Heart left ventricle (tissue), 16 donors: Measurements from ENCODE around the gene ENOX2. TPM values are rescaled to one million over a fixed set of nuclear protein-coding genes. Genes with fewer than 3 reads are reported as not detected.

Experiments
- ATAC-seq, 4 donors: fragments of 200-7000 bp; cut with Tn5 transposase; one replicate each; pipeline ENCODE4 v1.9.1; 2020 to 2022; ENCODE audit warnings: moderate library complexity in 4 of 4, mild to moderate bottlenecking in 3 of 4, moderate number of reproducible peaks in 1 of 4
- DNase-seq, 5 donors: peaks; one replicate each; pipeline ENCODE4 v3.0.0-alpha.2; 2020
- H3K27ac ChIP-seq, 12 donors: fragments of 200-600 bp; sonication (generic) in 4 of 12; one replicate each; pipeline versions ENCODE4 v1.5.0 to v1.8.0; 2016 to 2022; ENCODE audit warnings: mild to moderate bottlenecking in 2 of 12
- H3K27me3 ChIP-seq, 9 donors: fragments of 200-600 bp; sonication (generic) in 2 of 9; one replicate each; pipeline versions ENCODE4 v1.5.1 to v1.8.0; 2016 to 2022; ENCODE audit warnings: mild to moderate bottlenecking in 3 of 9
- H3K36me3 ChIP-seq, 9 donors: fragments of 200-600 bp; sonication (generic) in 2 of 9; one replicate each; pipeline versions ENCODE4 v1.5.0 to v1.8.0; 2018 to 2022; ENCODE audit warnings: mild to moderate bottlenecking in 2 of 9
- H3K4me1 ChIP-seq, 12 donors: fragments of 200-600 bp; sonication (generic) in 4 of 12; one replicate each; pipeline versions ENCODE4 v1.5.0 to v1.8.0; 2016 to 2022; ENCODE audit warnings: mild to moderate bottlenecking in 3 of 12
- H3K4me3 ChIP-seq, 12 donors: fragments of 200-600 bp; sonication (generic) in 4 of 12; one replicate each; pipeline versions ENCODE4 v1.5.0 to v1.8.0; 2017 to 2022; ENCODE audit warnings: mild to moderate bottlenecking in 9 of 12, moderate library complexity in 4 of 12
- H3K9me3 ChIP-seq, 12 donors: fragments of 200-600 bp; sonication (generic) in 4 of 12; one replicate each; pipeline versions ENCODE4 v1.5.0 to v1.8.0; 2016 to 2022; ENCODE audit warnings: mild to moderate bottlenecking in 1 of 12
- POLR2A ChIP-seq, 2 donors: fragments of 450-650 bp; IDR thresholded peaks; one replicate each; pipeline ENCODE4 v1.6.1; 2017; ENCODE audit warnings: antibody characterized with exemption in 2 of 2, mild to moderate bottlenecking in 2 of 2, moderate library complexity in 2 of 2
- WGBS, 4 donors: extraction: QIAGEN DNeasy Blood & Tissue Kit in 2 of 4; methylation state at CpG; one replicate each; pipeline versions ENCODE4 v1.1.5 to v1.1.7; 2013 to 2018; 5-methylcytosine and 5-hydroxymethylcytosine counted together
- intact Hi-C, 10 donors: fragments of 100-400 bp; cut with DNase I; formaldehyde crosslinking; loops; one replicate each; pipeline versions ENCODE4 v1.11.1 to v1.14.2; 2022
- polyA plus RNA-seq, 2 donors: library from polyadenylated mRNA; stranded (reverse); fragments of 200-250 nt; gene quantifications; one replicate each; pipeline ENCODE4 v1.2.3, GENCODE V29; 2013
- total RNA-seq, 9 donors: library from RNA; depleted of rRNA in 2 of 9; stranded (reverse); fragments of >200 nt in 2 of 9; fragmentation: NEBNext Ultra II Directional in 3 of 9; extraction: Animal tissue kit (Norgen Biotek cat#: 25700) in 3 of 9; gene quantifications; one replicate each; pipeline versions ENCODE4 v1.1.0 to v1.2.4, GENCODE V29; 2016 to 2023
- TF ChIP-seq, protein P1 (sequence below), 12 donors: fragments of 200-600 bp; sonication (generic) in 4 of 12; IDR thresholded peaks; one replicate each; pipeline versions ENCODE4 v1.5.0 to v1.8.0; 2018 to 2022; ENCODE audit warnings: antibody characterized with exemption in 12 of 12, mild to moderate bottlenecking in 5 of 12
- donor health status: ischemic (EF 13 %, LVEDD 7.1; RV severe dilation, severe dysfunction).
- donor health status: healthy with polysubstance abuse.
- donor health status: DM: no; HTN: yes; CAD: no.
- donor health status: DM: no; HTN: no; CAD: no.
- donor health status: ischemic (EF 25% LVEDD 6.9; RV normal size, moderate dysfunction).
- donor health status: ischemic (EF 25% LVEDD 5.7; RV mildly dilated, moderate dysfunction).
- donor health status: healthy.
- donor health status: DM: yes; HTN: yes; CAD: no.
- donor health status: ischemic (EF 35%, LVEDD 5.7; RV mildly dilated, moderate dysfunction).
- donor health status: nonischemic (EF 11% LVEDD 7.7; RV severe dilation, severe dysfunction).
- donor health status: DM: yes; HTN: yes; CAD: no.
- donor health status: PGD.
- donor health status: ischemic (EF 29% LVEDD 5.4; RV normal size, mild dysfunction).
- donor health status: nonischemic (EF 23%, LVEDD 6.1; RV moderate dilation, normal function).

ENOX2 gene
- total and polyA plus RNA-seq, 11 donors = 3.0 to 23.0 (median 17.4) TPM

DNA sequence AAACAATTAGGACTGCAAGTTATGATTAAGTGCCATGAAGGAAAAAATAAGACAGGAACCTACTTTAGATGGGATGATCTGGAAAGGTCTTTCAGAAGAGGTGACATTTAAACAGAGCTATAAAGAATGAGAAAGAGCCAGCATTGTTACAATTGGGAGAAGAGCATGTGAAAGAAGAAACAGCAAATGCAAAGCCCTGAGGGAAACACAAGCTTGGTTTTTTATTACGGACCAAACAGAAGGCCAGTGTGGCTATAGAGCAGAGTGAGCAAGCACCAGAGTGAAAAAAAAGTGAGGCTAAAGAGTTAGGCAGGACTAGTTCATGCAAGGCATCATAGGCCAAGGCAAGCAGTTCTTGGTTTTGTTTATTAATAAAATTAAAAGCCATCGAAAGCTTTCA lies 325.6 kb downstream of the ENOX2 start:
- H3K27ac ChIP-seq = no peak overlapping the region
- WGBS, 4 donors = 85 to 97% (median 88%) methylated on average over 2 of the region's 2 CpGs
- intact Hi-C loops = loop anchor here in 9 of 10 donors (5.0 to 10.0 kb wide), 2 partner anchors 337 to 340 kb away; no protein-coding TSS in a partner anchor

DNA sequence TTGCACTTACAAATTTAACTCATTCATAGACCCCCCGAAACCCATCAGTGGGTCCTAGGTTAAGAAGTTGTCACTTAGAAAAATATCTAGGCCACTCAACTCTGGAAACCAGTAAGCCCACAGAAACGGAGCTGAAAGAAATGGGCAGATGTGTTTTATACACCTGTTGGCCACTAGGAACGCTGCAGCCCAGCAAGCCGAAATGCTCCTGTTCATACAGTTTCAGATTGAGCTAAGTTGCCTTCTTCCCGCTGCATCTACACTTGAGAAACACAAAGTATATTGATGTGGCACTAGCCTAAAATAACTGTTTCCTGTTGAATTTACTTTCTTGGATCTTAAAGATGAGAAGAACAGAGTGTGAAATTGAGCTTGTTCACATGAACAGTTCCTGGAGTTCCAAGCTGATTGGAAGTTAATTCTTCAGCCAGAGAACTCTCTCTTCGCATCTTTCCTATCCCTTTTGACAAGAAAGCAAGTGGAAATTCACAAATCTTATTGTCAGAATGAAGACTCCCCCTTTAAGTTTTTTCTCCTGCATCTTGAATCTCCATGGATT lies 327.1 kb downstream of the ENOX2 start:
- no peaks in the 10 kb centered on the region for H3K4me1 ChIP-seq
- ATAC-seq (no peak), DNase-seq (peak in 4 of 5 donors; percentile 13 to 38 (median 28))
- 26 to 35% (median 29%) methylated on average over 6 of the region's 6 CpGs for WGBS, 4 donors
- H3K27ac ChIP-seq = no peak overlapping the region
- no peak for TF ChIP-seq POLR2A (IDR thresholded peaks at IDR 0.05)
- TF ChIP-seq, protein P1, sequence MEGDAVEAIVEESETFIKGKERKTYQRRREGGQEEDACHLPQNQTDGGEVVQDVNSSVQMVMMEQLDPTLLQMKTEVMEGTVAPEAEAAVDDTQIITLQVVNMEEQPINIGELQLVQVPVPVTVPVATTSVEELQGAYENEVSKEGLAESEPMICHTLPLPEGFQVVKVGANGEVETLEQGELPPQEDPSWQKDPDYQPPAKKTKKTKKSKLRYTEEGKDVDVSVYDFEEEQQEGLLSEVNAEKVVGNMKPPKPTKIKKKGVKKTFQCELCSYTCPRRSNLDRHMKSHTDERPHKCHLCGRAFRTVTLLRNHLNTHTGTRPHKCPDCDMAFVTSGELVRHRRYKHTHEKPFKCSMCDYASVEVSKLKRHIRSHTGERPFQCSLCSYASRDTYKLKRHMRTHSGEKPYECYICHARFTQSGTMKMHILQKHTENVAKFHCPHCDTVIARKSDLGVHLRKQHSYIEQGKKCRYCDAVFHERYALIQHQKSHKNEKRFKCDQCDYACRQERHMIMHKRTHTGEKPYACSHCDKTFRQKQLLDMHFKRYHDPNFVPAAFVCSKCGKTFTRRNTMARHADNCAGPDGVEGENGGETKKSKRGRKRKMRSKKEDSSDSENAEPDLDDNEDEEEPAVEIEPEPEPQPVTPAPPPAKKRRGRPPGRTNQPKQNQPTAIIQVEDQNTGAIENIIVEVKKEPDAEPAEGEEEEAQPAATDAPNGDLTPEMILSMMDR (IDR thresholded peaks at IDR 0.05) = peak; percentile 38 to 74 (median 65)
- intact Hi-C loops = loop anchor here (2.0 to 10.0 kb wide), 3 partner anchors 339 to 341 kb away; no protein-coding TSS in a partner anchor
- no peaks in the 10 kb centered on the region for H3K36me3 ChIP-seq
- peaks cover 0 to 3% (median 0%) of the 10 kb centered on the region in 12 donors for H3K9me3 ChIP-seq
- no peak overlapping the region for H3K4me3 ChIP-seq
- peaks cover 0 to 9% (median 0%) of the 10 kb centered on the region in 9 donors for H3K27me3 ChIP-seq

More for the DNA sequence above, 325.6 kb downstream of the ENOX2 start:
- DNase-seq = no peak
- ATAC-seq = no peak
- no peaks in the 10 kb centered on the region for H3K36me3 ChIP-seq
- TF ChIP-seq, protein P1 (IDR thresholded peaks at IDR 0.05) = no peak
- TF ChIP-seq POLR2A (IDR thresholded peaks at IDR 0.05) = no peak
- H3K9me3 ChIP-seq = peaks cover 0 to 5% (median 0%) of the 10 kb centered on the region in 12 donors
- H3K4me3 ChIP-seq = no peak overlapping the region
- H3K27me3 ChIP-seq = peaks cover 0 to 9% (median 0%) of the 10 kb centered on the region in 9 donors
- no peaks in the 10 kb centered on the region for H3K4me1 ChIP-seq

Other genes with a start within 250 kb of the ENOX2 start
- gene ARHGAP36, start 155.1 kb upstream of the ENOX2 start, total RNA-seq = not detected
- gene ARHGAP36, start 155.1 kb upstream of the ENOX2 start, polyA plus RNA-seq = not detected